Fibroblast of upper back skin (primary cell): ENCODE measurements around the gene EXOC6B.

Experiments used
- DNase-seq: peaks from one replicate; pipeline ENCODE4 v3.0.0-alpha.2; 2013

Gene EXOC6B

DNA sequence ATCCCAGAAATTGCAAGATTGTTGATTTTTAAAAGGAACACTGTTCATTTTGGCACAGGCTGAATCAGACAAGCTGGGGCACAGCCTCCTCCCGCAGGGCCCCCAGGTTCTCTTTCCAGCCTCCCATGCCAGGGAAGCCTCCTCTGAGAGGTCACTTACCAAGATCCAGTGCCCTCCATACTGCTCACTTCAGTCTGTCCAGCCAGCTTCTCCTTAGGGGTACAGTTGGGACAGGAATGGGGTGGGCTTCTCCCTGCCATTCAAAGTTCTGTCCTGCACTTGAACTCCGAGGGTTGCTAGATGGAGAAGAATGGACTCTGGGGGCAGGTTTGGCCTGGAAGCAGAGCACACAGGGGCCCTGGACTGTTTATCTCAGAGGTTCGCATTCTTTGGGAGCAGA lies 670.7 kb downstream of the EXOC6B start:
- DNase-seq: no peak

DNA sequence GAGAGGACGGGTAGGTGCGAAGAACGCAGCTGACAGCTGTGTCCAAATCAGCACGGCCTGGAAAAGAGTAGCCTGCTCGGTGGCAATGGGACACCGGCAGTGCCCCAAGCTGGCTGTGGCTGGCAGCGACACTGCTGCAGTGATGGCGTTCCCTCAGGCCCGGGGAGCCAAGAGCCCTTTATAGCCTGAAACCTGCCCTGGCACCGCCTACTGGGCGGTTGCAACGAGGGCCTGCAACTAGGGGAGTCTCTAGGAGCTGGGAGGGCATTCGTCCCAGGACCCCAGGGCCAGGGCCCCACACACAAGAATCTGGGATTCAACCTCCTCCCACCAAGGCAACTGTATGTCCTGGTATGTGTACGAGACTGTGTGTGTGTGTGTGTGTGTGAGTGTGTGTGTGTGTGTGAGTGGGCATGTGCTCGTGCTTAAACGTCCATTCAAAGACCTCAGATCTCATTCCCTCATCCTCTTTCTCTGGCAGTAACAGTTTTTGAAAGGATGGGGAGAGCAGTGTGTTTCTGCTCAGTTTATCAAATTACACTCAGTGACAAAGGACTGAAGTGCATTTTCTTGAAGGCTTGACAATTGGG lies 671.4 kb downstream of the EXOC6B start:
- no peak for DNase-seq

- no peak for DNase-seq
Observed at GRCh38 chr2:72153924-72154323, 671.9 kb downstream of the EXOC6B start.

DNA sequence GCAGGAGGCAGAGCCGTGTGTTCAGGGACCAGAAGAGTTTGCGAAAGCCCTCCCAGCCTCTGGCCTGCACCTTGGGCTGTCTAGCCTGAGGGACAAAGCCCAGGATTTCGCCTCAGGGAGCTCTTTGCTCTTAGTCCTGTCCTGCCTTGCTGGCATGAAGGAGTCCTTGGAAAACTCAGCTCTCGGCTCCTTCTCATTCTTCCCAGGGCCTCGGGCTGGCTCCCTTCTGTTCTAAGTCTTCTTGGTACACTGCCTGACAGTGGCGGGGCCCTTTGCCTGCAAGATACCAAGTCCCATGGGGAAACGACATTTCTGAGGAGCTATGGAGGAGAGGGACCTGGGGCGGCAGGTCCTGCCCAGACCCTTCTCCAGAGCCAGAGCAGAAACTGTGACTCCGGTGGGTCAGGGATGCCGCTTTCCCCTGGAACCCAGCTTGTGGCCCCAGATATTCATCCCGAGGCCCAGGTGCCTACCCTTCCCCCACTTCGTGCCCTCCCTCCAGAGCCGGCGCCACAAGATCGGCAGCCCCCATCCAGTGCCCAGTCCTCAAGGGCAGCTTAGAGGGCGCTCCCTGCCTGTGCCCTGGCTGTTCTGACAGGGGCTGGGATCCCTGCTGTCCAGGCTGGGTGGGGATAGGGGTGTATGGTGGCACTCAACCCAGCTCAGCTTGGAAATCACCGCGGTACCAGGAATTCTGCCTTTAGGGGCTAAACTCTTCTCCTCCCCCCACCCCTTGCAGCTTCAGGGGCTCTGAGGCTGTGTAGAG lies 672.6 kb downstream of the EXOC6B start:
- DNase-seq: no peak

GRCh38 chr2:72150861-72151356 lies 674.9 kb downstream of the EXOC6B start:
- DNase-seq: no peak

DNA sequence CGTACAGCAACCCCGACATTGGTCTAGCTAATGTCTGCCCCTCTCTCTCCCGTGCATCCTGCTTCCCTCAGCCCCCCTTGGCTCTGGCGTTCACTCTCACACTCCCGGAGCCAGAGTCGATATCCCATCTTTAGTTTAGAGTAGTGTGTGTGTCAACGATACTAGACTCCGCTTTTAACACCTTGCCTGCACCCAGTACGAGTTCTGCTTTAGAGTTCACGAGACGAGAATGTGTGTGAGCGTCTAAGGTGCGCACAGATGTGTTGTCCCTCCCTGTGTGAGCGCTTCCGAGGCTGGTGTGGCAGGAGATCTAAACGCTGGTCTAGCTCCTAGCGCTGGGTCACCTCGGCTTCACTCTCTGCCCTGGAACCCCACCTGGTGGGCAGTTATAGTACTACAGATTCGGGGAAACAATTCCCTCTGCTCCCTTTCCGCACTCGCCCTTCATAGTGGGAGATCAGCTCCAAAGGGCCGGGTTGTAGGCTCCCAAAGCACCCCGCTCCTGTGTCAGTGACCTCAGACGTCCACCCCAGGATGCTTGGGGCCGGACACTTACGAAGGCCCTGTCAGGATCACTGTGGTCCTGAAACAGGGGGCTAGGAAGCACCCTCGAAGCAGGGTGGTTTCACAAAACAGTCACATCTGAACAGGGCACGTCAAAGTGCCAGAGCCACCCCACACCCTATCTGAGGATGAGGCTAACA lies 675.5 kb downstream of the EXOC6B start:
- DNase-seq: peak; percentile 73

DNA sequence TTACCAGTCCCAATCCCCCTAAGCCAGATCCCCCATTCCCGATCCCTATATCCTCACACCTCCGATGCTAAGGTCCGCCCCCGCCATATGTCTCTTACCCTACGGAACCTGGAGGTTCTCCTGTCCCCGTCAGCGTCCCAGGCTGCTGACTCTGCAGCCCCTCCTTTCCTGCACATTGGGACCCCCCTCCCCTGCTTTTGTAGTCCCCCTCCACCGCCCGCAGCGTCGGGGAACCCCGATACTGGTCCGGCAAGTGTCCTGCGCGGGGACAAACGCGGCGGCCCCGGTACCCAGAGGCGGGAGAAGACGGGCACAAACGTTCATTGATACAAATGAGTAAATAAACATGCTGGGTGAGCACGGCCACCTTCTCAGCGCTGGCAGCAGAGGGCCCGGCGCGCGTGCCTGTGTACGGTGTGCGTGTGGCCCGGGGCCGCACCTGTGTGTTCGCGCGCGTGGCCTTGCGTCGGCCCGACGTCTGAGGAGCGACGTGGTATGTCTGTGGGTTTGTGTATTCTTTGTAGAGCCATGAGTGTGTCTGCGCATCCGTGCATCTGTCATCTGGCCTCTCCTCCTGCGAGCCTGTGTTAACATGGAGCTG lies 676.2 kb downstream of the EXOC6B start:
- DNase-seq: no peak

DNA sequence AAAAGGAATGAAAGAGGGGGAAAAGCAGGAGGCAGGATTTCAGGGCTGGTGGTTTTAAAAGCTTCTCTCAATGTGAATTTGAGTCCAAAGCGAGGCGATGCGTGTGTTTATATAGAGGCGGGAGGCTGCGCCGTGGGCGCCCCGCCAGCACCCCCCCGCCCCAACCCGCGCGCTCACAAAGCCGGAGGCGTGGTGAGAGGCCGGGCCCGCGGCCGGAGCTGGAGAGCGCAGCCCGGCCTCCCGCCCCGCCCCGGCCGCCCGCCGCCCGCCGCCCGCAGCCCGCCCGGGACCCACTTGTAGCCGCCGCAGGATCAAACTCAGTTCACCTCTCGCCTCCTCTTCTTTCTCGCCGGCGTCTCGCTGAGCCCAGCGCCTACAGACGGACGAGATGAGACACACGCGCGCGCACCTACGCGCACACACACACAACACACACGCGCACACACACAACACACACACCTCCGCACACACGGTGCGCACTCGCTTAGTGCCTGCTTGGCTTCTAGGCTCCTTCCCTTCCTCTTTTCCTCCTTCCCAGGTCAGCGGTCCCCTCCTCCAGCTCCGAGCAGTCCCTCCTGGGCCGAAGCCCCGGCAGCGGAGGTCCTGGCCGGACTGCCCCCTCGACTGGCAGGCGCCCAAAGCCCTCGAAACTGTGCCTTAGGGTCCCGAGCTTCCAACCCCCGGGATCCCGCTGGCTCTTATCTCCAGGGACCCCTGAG lies 676.8 kb downstream of the EXOC6B start:
- DNase-seq: peak; percentile 16

DNA sequence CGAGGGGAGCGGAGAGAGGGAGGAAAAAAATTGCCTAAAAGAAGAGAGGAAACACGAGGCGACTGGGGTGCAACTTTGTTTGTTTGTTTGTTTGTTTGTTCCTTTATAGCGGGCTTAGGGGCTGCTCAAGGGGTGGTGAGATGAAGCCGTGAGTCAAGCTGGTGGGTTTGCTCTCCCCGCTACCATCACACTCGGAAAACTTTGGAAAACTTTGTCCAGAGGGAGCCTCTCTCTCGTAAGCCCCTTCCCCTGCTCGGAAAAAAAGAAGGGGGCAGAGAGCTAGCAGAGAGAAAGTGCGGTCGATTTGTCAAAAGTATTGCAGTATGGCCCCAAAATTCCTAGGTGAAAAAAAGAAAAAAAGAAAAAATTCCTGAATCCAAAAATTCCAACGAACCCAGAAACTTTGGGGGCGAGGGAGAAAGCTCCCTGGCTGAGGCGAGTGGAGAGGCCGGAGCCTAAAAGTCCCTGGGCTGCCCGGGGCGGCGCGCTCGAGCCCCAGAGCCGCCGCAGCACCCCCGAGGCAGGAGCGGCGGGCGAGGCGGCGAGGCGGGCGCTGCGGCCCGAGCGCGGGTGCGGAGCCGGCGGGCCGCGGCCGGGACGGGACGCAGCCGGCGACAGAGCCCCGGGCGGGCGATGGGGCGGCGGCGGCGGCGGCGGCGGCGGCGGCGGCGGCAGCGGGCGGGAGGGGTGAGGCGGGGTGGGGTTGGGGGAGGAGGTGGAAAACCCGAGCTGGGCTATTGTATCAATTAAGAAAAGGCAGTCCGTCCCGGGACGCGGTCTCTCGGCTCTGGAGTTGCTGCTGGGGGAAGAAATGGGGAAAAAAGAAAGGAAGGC lies 677.6 kb downstream of the EXOC6B start:
- no peak for DNase-seq

- no peak for DNase-seq
Observed at GRCh38 chr2:72147303-72147971, 678.4 kb downstream of the EXOC6B start, which contains the start of gene CYP26B1. TSS of gene CYP26B1 (minus strand) at chr2:72147862. CDS start at chr2:72147834, 28 bp downstream.

- DNase-seq: no peak
Observed at GRCh38 chr2:72146347-72147302, 679.2 kb downstream of the EXOC6B start.

DNA sequence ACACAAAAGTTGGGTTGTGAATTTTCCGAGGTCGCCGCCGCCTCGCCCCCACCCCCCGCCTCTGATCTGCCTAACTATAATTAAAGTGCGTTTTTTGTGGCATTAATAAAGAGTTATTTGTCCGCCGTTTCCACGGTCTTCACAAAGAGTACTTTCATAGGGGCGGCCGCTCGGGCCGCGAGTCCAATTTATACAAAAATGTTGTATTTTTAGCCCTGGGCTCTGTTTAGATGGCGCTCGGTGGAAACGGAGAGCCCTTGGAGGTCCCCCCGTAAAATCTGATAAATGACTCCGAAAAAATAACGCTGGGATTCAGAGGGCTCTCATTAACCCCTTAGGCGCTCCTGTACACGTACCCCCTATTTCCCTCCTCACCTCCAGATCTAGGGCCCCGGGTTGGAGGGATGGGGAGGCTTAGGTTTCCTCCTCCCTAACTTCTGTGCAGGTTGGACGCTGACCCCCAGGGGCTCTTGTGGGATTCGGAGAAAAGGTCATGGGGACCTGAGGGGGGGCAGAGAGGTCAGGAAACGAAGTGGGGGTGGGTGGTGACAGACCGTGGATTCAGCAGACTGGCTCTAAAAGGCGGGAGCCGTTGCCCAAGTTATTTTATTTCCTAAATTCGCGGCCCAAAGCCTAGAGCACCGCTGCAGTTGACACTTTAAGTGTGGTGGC lies 680.0 kb downstream of the EXOC6B start:
- DNase-seq: no peak

- no peak for DNase-seq
Observed at GRCh38 chr2:72145289-72145657, 680.6 kb downstream of the EXOC6B start.

DNA sequence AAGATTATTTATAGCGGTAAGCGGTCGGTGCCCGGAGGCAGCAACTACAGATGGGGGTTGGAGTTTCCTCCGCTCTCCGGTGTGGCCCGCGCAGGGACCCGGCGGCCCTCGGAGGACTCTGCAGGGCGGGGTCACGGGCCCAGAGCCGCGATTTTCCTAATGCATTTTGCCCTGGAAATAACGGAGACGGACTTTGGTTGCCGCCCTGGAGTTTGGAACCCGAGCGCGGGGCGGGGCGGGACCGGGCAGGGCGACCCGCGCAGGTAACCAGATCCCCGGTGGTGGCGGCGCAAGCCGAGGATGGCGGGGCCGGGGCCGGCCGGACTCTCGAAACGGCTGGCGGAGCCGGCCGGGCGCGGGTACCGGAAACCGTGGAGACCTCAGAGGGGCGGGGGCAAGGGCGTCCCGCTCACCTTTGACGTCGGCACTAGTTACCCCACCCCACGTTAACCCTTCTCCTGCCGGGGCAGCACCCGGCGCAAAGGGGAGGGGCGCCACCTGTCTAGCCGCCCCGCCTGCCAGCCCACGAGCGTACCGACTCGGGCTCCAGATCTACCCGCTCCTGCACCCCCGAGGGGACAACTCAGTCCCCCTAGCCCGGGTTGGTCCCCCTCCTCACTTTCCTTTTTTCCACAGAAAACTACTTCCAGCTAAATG lies 681.1 kb downstream of the EXOC6B start:
- DNase-seq: no peak

DNA sequence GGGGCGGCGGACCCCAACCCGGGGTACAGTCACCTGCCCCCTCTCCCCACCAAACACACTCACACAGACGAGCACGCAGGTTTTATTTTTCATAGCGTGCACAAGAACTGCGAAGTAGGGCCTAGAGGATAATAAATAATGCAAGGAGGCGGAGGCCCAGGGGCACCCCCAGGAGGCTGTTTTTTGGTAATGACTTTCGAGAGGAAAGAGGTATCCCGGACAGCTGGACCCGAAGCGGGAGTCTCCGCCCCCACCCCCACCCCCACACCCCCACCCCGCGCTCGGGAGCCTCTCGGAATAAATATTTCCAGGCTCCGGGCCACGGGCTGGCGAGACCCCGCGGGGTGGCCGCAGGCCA lies 681.6 kb downstream of the EXOC6B start:
- DNase-seq: no peak

- no peak for DNase-seq
Observed at GRCh38 chr2:72143441-72144273, 682.2 kb downstream of the EXOC6B start.

DNA sequence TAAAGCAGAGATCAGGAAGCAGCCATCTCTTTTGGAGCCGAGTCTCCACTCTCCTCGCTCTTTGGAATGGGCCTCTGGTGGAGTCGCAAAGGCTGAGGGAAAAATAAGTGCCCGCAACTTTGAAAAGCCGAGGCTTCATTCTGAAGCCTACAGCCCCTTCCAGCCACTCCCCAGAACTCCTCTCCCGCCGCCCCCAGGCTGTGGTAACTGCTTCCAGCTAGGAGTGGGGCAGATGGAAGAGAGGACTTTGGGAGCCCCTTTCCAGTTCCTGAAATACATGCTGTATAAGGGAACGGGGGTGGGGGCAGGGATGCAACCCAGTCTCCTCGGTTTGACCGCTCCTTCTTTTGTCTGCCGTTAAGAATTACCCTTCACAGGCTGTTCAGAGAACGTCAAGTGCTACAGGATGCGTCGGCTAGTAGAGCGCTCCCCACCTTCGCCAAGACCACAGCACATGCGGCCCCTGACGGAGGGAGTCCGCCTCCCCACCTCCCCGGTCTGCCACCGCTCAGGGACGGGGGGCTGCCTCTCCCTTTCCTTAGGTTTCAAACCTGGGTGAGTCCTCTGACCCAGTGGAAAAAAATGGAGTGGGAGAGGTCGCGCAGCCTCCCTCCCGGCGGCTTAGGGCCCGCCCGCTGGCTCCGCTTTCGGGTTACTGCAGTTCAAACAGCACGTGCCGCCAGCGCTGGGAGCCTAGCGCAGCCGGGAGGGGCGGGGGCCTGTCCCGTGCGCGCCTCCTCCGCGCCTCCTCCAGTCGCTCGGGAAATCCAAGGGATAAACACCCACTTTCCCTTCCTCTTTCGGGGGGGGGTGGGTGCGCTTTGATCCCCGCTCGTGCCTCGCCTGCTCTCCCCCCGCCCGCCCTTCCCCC lies 683.0 kb downstream of the EXOC6B start:
- DNase-seq: peak; percentile 16
